Neural cell (in vitro differentiated cells): Measurements from ENCODE around the gene CCDC85C.

Experiments used
- CTCF ChIP-seq: fragments of 450-650 bp; IDR thresholded peaks from 2 replicates; pipeline ENCODE4 v1.5.1; 2014; ENCODE audit warnings: antibody characterized with exemption, mild to moderate bottlenecking, moderate library complexity; ENCODE audit not compliant: poor library complexity, severe bottlenecking
- EP300 ChIP-seq: fragments of 450-650 bp; conservative IDR thresholded peaks from 2 replicates; pipeline ENCODE4 v1.6.1; 2014; ENCODE audit warnings: antibody characterized with exemption, mild to moderate bottlenecking, moderate library complexity; ENCODE audit not compliant: poor library complexity, severe bottlenecking
- EZH2 ChIP-seq: fragments of 200-600, 300-800 bp; shearing (Covaris generic), sonication (generic); IDR thresholded peaks from 2 replicates; pipeline ENCODE4 v1.6.1; 2014; ENCODE audit warnings: antibody characterized with exemption, low read length, borderline replicate concordance, mild to moderate bottlenecking; ENCODE audit not compliant: insufficient read depth, poor library complexity, severe bottlenecking
- POLR2AphosphoS5 ChIP-seq: IDR thresholded peaks from 2 replicates; pipeline ENCODE4 v1.6.1; 2012
- REST ChIP-seq: IDR thresholded peaks from 2 replicates; pipeline ENCODE4 v1.6.1; 2012; ENCODE audit warnings: borderline replicate concordance
- SMC3 ChIP-seq: fragments of 450-650 bp; conservative IDR thresholded peaks from 2 replicates; pipeline ENCODE4 v1.6.1; 2014; ENCODE audit warnings: antibody characterized with exemption, mild to moderate bottlenecking, moderate library complexity; ENCODE audit not compliant: poor library complexity
- TAF1 ChIP-seq: IDR thresholded peaks from 2 replicates; pipeline ENCODE4 v1.6.1; 2012; ENCODE audit warnings: low read depth

GRCh38 chr14:99535908-99536778 lies 67.9 kb downstream of the CCDC85C start:
- TF ChIP-seq EZH2 (no peak), POLR2AphosphoS5 (no peak), CTCF (no peak), EP300 (no peak), REST (no peak), TAF1 (no peak), SMC3 (no peak)
